Gastroesophageal sphincter (tissue), 3 donors: ENCODE results near the gene ANKRD13B.

Experiments
- CTCF ChIP-seq, 4 experiments: fragments of 200-600 bp in 2 of 4; fragments of 450-650 bp in 2 of 4; sonication (generic) in 1 of 4; IDR thresholded peaks; one replicate each; pipeline ENCODE4 v1.5.1; 2017 to 2019; ENCODE audit warnings: antibody characterized with exemption in 4 of 4, mild to moderate bottlenecking in 2 of 4, moderate library complexity in 2 of 4
- EP300 ChIP-seq: sonication (generic); formaldehyde crosslinking; IDR thresholded peaks from one replicate; pipeline ENCODE4 v1.6.1; 2017; ENCODE audit warnings: antibody characterized with exemption, mild to moderate bottlenecking
- POLR2A ChIP-seq, 2 donors: fragments of 450-650 bp; IDR thresholded peaks; one replicate each; pipeline ENCODE4 v1.6.1; 2017; ENCODE audit warnings: antibody characterized with exemption in 2 of 2, mild to moderate bottlenecking in 2 of 2, moderate library complexity in 1 of 2
- POLR2AphosphoS5 ChIP-seq: sonication (generic); formaldehyde crosslinking; IDR thresholded peaks from one replicate; pipeline ENCODE4 v1.6.1; 2017; ENCODE audit warnings: antibody characterized with exemption

- TF ChIP-seq CTCF (IDR thresholded peaks at IDR 0.05): no peak
- no peak for TF ChIP-seq POLR2A (IDR thresholded peaks at IDR 0.05)
- TF ChIP-seq POLR2AphosphoS5: no peak
- no peak for TF ChIP-seq EP300
Measured at GRCh38 chr17:29627951-29628350, 35.0 kb downstream of the ANKRD13B start.
